ENCODE data around the gene ZNF697. TPM values are rescaled to one million over a fixed set of nuclear protein-coding genes. Genes with fewer than 3 reads are reported as not detected.

Gene ZNF697
- total and polyA plus RNA-seq, 9 of the 15 experiments (the other 6 are each of a cell fraction or from before 2014, with no cell fraction given), result 2.1 to 13.6 (median 8.3) TPM

- TF ChIP-seq POLR2AphosphoS5 (IDR thresholded peaks at IDR 0.05; ENCODE audit: control insufficient read depth, insufficient read depth, low read depth, low read length) (peak; percentile 53; the same call in 1 of the 2 replicates), MAZ (CRISPR knock-in tag; conservative IDR thresholded peaks at IDR 0.05 in 1 of 2, IDR thresholded peaks at IDR 0.05 in 1 of 2) (peak; percentile 50 to 62), SIX5 (IDR thresholded peaks at IDR 0.05; ENCODE audit: borderline replicate concordance in 1 of 2, insufficient read depth in 1 of 2, low read depth in 1 of 2, low read length in 2 of 2) (peak; percentile 46 to 47; a peak in 3 of 4 replicates), FIP1L1 (IDR thresholded peaks at IDR 0.05; ENCODE audit: low read depth, low read length, poor library complexity, severe bottlenecking) (peak; percentile 78), PTRF (tag; IDR thresholded peaks at IDR 0.05) (no peak), USF1 (CRISPR knock-in tag; IDR thresholded peaks at IDR 0.05) (no peak), SAFB2 (IDR thresholded peaks at IDR 0.05; ENCODE audit: borderline replicate concordance, low read depth, low read length, severe bottlenecking) (no peak), CC2D1A (IDR thresholded peaks at IDR 0.05) (no peak), XRCC5 (IDR thresholded peaks at IDR 0.05; ENCODE audit: low read depth, low read length) (no peak; the same call in 1 of the 2 replicates), MEIS2 (IDR thresholded peaks at IDR 0.05; ENCODE audit: partially characterized antibody) (no peak), POU5F1 (IDR thresholded peaks at IDR 0.05; ENCODE audit: borderline replicate concordance, low read depth, low read length, partially characterized antibody) (peak; percentile 19), ZNF518B (CRISPR knock-in tag; IDR thresholded peaks at IDR 0.05) (no peak), STAT5A (IDR thresholded peaks at IDR 0.05; ENCODE audit: borderline replicate concordance, low read length) (no peak)
- TF ChIP-seq, protein P1, sequence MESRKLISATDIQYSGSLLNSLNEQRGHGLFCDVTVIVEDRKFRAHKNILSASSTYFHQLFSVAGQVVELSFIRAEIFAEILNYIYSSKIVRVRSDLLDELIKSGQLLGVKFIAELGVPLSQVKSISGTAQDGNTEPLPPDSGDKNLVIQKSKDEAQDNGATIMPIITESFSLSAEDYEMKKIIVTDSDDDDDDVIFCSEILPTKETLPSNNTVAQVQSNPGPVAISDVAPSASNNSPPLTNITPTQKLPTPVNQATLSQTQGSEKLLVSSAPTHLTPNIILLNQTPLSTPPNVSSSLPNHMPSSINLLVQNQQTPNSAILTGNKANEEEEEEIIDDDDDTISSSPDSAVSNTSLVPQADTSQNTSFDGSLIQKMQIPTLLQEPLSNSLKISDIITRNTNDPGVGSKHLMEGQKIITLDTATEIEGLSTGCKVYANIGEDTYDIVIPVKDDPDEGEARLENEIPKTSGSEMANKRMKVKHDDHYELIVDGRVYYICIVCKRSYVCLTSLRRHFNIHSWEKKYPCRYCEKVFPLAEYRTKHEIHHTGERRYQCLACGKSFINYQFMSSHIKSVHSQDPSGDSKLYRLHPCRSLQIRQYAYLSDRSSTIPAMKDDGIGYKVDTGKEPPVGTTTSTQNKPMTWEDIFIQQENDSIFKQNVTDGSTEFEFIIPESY (CRISPR knock-in tag; IDR thresholded peaks at IDR 0.05), result no peak
- TF ChIP-seq, protein P2, sequence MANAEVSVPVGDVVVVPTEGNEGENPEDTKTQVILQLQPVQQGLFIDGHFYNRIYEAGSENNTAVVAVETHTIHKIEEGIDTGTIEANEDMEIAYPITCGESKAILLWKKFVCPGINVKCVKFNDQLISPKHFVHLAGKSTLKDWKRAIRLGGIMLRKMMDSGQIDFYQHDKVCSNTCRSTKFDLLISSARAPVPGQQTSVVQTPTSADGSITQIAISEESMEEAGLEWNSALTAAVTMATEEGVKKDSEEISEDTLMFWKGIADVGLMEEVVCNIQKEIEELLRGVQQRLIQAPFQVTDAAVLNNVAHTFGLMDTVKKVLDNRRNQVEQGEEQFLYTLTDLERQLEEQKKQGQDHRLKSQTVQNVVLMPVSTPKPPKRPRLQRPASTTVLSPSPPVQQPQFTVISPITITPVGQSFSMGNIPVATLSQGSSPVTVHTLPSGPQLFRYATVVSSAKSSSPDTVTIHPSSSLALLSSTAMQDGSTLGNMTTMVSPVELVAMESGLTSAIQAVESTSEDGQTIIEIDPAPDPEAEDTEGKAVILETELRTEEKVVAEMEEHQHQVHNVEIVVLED (CRISPR knock-in tag; IDR thresholded peaks at IDR 0.05), result 0 out of 2 replicates have a peak, but pooled peaks have one; percentile 32
These were observed at the start of gene ZNF697 (continued) for GRCh38 chr1:119647734-119648619.
